ENCODE measurements around the gene STARD8.
"Not testable (repeated sequence)": the region's sequence is repeated elsewhere in the genome, so short reads cannot be mapped to it uniquely, and the experiment has no call there.

Gene STARD8

GRCh38 chrX:68732906-68733493, 85.5 kb downstream of the STARD8 start:
- Histone ChIP-seq H3K27me3 (no peaks in the 10 kb centered on the region), H3K4me3 (ENCODE audit: low read depth in 1 of 2, low read length in 1 of 2) (no peak overlapping the region), H3K36me3 (no peaks in the 10 kb centered on the region), H3K9me3 (no peaks in the 10 kb centered on the region), H3K4me1 (ENCODE audit: control insufficient read depth in 1 of 2, insufficient read depth in 1 of 2, low read depth in 1 of 2, low read length in 1 of 2) (no peaks in the 10 kb centered on the region), H3K27ac (no peak overlapping the region)
- TF ChIP-seq, protein P1, sequence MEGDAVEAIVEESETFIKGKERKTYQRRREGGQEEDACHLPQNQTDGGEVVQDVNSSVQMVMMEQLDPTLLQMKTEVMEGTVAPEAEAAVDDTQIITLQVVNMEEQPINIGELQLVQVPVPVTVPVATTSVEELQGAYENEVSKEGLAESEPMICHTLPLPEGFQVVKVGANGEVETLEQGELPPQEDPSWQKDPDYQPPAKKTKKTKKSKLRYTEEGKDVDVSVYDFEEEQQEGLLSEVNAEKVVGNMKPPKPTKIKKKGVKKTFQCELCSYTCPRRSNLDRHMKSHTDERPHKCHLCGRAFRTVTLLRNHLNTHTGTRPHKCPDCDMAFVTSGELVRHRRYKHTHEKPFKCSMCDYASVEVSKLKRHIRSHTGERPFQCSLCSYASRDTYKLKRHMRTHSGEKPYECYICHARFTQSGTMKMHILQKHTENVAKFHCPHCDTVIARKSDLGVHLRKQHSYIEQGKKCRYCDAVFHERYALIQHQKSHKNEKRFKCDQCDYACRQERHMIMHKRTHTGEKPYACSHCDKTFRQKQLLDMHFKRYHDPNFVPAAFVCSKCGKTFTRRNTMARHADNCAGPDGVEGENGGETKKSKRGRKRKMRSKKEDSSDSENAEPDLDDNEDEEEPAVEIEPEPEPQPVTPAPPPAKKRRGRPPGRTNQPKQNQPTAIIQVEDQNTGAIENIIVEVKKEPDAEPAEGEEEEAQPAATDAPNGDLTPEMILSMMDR (IDR thresholded peaks at IDR 0.05): peak; percentile 30

DNA sequence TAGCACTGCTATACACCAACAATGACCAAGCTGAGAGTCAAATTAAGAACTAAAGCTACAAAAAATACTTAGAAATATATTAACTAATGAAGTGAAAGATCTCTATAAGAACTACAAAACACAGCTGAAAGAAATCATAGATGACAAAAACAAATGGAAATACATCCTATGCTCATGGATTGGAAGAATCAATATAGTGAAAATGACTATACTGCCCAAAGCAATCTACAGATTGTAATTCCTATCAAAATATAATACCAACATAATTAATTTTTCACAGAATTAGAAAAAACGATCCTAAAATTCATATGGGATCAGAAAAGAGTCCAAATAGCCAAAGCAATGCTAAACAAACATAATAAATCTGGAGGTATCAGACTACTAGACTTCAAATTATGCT, 87.8 kb downstream of the STARD8 start:
- Histone ChIP-seq H3K4me1 (ENCODE audit: control insufficient read depth in 1 of 2, insufficient read depth in 1 of 2, low read depth in 1 of 2, low read length in 1 of 2) (no peaks in the 10 kb centered on the region), H3K36me3 (no peaks in the 10 kb centered on the region), H3K9me3 (no peaks in the 10 kb centered on the region), H3K27ac (no peak overlapping the region), H3K4me3 (ENCODE audit: low read depth in 1 of 2, low read length in 1 of 2) (no peak overlapping the region), H3K27me3 (no peaks in the 10 kb centered on the region)
- TF ChIP-seq, protein P1 (IDR thresholded peaks at IDR 0.05): no peak

DNA sequence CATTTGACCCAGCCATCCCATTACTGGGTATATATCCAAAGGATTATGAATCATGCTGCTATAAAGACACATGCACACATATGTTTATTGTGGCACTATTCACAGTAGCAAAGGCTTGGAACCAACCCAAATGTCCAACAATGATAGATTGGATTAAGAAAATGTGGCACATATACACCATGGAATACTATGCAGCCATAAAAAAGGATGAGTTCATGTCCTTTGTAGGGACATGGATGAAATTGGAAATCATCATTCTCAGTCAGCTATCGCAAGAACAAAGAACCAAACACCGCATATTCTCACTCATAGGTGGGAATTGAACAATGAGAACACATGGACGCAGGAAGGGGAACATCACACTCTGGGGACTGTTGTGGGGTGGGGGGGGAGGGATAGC, 94.4 kb downstream of the STARD8 start:
- not testable (repeated sequence) for H3K27me3 ChIP-seq; H3K36me3 ChIP-seq; H3K4me3 ChIP-seq (ENCODE audit: low read depth in 1 of 2, low read length in 1 of 2); H3K9me3 ChIP-seq; H3K4me1 ChIP-seq (ENCODE audit: control insufficient read depth in 1 of 2, insufficient read depth in 1 of 2, low read depth in 1 of 2, low read length in 1 of 2); H3K27ac ChIP-seq

DNA sequence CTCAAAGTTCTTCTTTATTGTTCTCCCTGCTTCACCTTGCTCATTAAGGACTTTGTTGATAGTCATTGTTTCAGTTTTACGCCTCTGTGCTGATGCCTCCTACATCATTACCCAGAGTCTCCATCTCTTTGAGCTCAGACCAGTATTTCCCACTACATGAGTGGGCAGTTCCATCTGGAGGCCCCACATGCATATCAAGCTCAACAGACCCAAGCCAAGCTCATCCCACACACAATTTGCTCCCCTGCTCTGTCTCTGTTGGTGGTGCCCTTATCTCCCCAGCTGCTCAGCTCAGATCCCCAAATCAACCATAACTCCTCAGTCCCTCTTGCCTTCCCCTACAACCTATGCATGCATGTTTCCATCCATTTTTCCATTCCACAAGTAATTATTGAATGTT, 96.3 kb downstream of the STARD8 start:
- Histone ChIP-seq H3K27ac (no peak overlapping the region), H3K4me1 (ENCODE audit: control insufficient read depth in 1 of 2, insufficient read depth in 1 of 2, low read depth in 1 of 2, low read length in 1 of 2) (no peaks in the 10 kb centered on the region), H3K27me3 (no peaks in the 10 kb centered on the region), H3K4me3 (ENCODE audit: low read depth in 1 of 2, low read length in 1 of 2) (no peak overlapping the region), H3K9me3 (no peaks in the 10 kb centered on the region), H3K36me3 (no peaks in the 10 kb centered on the region)
- TF ChIP-seq, protein P1 (IDR thresholded peaks at IDR 0.05): no peak

- H3K27ac ChIP-seq: no peak overlapping the region
- H3K27me3 ChIP-seq: no peaks in the 10 kb centered on the region
- TF ChIP-seq, protein P1 (IDR thresholded peaks at IDR 0.05): no peak
- no peaks in the 10 kb centered on the region for H3K4me1 ChIP-seq (ENCODE audit: control insufficient read depth in 1 of 2, insufficient read depth in 1 of 2, low read depth in 1 of 2, low read length in 1 of 2)
- H3K9me3 ChIP-seq: no peaks in the 10 kb centered on the region
- no peak overlapping the region for H3K4me3 ChIP-seq (ENCODE audit: low read depth in 1 of 2, low read length in 1 of 2)
- no peaks in the 10 kb centered on the region for H3K36me3 ChIP-seq
Measured at GRCh38 chrX:68746988-68747387, 99.5 kb downstream of the STARD8 start.

GRCh38 chrX:68748030-68748429, 100.6 kb downstream of the STARD8 start:
- TF ChIP-seq, protein P1 (IDR thresholded peaks at IDR 0.05): no peak
- Histone ChIP-seq H3K36me3 (no peaks in the 10 kb centered on the region), H3K9me3 (no peaks in the 10 kb centered on the region), H3K27me3 (no peaks in the 10 kb centered on the region), H3K27ac (no peak overlapping the region), H3K4me3 (ENCODE audit: low read depth in 1 of 2, low read length in 1 of 2) (no peak overlapping the region), H3K4me1 (ENCODE audit: control insufficient read depth in 1 of 2, insufficient read depth in 1 of 2, low read depth in 1 of 2, low read length in 1 of 2) (no peaks in the 10 kb centered on the region)

Data from neutrophil (primary cell).